Parathyroid adenoma (tissue), 2 donors: ENCODE measurements around the gene PPP3CB.
A peak's percentile ranks its signal among the peaks of the same experiment; 100 is the strongest.

Experiments
- H2AFZ ChIP-seq: fragments of 300-600 bp; sonication (generic); one replicate; pipeline ENCODE4 v1.7.0; 2017; ENCODE audit warnings: antibody characterized with exemption, mild to moderate bottlenecking
- H3K27ac ChIP-seq: fragments of 300-600 bp; sonication (generic); one replicate; pipeline ENCODE4 v1.7.0; 2017
- H3K27me3 ChIP-seq: fragments of 300-600 bp; sonication (generic); one replicate; pipeline ENCODE4 v1.7.0; 2017; ENCODE audit warnings: low read length; ENCODE audit not compliant: control insufficient read depth, insufficient read depth
- H3K36me3 ChIP-seq: fragments of 300-600 bp; sonication (generic); one replicate; pipeline ENCODE4 v1.7.0; 2017; ENCODE audit warnings: low read length; ENCODE audit not compliant: control insufficient read depth, insufficient read depth
- H3K4me1 ChIP-seq: fragments of 300-600 bp; sonication (generic); one replicate; pipeline ENCODE4 v1.7.0; 2017; ENCODE audit warnings: control low read depth
- H3K4me2 ChIP-seq: fragments of 300-600 bp; sonication (generic); one replicate; pipeline ENCODE4 v1.7.0; 2017; ENCODE audit warnings: low read length
- H3K4me3 ChIP-seq: fragments of 300-600 bp; sonication (generic); one replicate; pipeline ENCODE4 v1.7.0; 2017; ENCODE audit warnings: low read depth, low read length
- H3K79me2 ChIP-seq: fragments of 300-600 bp; sonication (generic); one replicate; pipeline ENCODE4 v1.7.0; 2017; ENCODE audit warnings: control low read depth
- H3K9ac ChIP-seq: fragments of 300-600 bp; sonication (generic); one replicate; pipeline ENCODE4 v1.7.0; 2017; ENCODE audit warnings: mild to moderate bottlenecking
- H3K9me3 ChIP-seq: fragments of 300-600 bp; sonication (generic); one replicate; pipeline ENCODE4 v1.7.0; 2017; ENCODE audit warnings: low read length; ENCODE audit not compliant: control insufficient read depth
- TF ChIP-seq, protein P1 (sequence below): fragments of 300-600 bp; sonication (generic); IDR thresholded peaks from one replicate; pipeline ENCODE4 v1.7.0; 2017; ENCODE audit warnings: antibody characterized with exemption, mild to moderate bottlenecking
- donor health status: primary hyperparathyroidism.

Gene PPP3CB

DNA sequence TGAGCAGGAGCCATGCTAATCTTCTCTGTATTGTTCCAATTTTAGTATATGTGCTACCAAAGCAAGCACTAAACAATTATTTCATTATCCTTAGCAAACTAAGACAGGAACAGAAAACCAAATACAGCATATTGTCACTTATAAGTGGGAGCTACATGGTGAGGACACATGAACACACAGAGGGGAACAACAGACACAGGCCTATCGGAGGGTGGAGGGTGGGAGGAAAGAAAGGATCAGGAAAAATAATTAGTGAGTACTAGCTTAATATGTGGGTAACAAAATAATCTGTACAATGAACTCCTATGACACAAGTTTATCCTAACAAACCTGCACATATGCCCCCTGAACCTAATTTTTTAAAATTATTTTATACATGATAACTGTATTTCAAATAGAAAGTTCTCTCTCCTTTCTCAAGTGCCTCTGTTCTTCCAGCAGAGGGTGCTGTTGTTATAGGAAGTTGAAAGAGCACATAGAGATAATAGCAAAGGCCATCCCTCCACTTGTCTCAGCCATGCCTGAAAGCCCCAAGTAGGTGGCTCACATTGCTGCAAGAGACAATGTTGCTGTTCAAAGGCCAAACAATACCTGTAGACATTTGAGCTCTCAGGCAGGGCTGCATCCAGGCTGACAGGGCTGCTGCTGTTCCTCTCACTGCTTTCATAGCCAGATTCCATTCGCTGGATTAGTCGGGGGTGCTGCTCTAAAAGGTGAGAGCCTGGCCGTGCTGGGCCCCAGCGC lies 33.4 kb upstream of the PPP3CB start:
- Histone ChIP-seq H3K9me3 (no peaks in the 10 kb centered on the region), H3K9ac (no peak overlapping the region), H3K27ac (no peak overlapping the region)

DNA sequence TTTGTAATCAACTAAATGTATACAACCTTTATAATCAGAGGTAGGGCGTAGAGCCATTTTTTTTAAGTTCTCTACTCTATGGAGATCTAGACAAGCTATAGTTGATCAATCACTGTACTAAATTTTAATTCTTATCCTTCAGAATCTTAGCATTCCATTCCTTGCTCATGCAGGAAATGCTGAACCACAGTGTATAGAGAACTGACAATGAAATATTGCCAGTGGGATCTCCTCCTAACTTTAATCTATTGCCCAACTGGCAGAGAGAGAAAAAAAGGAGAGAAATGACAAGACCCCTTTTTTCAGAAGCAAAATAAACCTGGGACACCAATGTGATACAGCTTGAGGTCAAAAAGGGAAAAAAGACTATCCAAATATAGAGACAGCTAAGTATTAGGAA lies 26.4 kb upstream of the PPP3CB start:
- no peak overlapping the region for H3K4me2 ChIP-seq
- no peak overlapping the region for H3K27ac ChIP-seq
- no peaks in the 10 kb centered on the region for H3K27me3 ChIP-seq
- no peaks in the 10 kb centered on the region for H3K36me3 ChIP-seq
- H3K4me1 ChIP-seq, result no peaks in the 10 kb centered on the region
- TF ChIP-seq, protein P1, sequence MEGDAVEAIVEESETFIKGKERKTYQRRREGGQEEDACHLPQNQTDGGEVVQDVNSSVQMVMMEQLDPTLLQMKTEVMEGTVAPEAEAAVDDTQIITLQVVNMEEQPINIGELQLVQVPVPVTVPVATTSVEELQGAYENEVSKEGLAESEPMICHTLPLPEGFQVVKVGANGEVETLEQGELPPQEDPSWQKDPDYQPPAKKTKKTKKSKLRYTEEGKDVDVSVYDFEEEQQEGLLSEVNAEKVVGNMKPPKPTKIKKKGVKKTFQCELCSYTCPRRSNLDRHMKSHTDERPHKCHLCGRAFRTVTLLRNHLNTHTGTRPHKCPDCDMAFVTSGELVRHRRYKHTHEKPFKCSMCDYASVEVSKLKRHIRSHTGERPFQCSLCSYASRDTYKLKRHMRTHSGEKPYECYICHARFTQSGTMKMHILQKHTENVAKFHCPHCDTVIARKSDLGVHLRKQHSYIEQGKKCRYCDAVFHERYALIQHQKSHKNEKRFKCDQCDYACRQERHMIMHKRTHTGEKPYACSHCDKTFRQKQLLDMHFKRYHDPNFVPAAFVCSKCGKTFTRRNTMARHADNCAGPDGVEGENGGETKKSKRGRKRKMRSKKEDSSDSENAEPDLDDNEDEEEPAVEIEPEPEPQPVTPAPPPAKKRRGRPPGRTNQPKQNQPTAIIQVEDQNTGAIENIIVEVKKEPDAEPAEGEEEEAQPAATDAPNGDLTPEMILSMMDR, result no peak
- no peaks in the 10 kb centered on the region for H3K9me3 ChIP-seq
- H2AFZ ChIP-seq, result no peak overlapping the region
- H3K79me2 ChIP-seq, result no peaks in the 10 kb centered on the region
- H3K9ac ChIP-seq, result no peak overlapping the region
- H3K4me3 ChIP-seq, result no peak overlapping the region

More for the DNA sequence above, 33.4 kb upstream of the PPP3CB start:
- TF ChIP-seq, protein P1, result peak; percentile 91
- H3K4me2 ChIP-seq, result no peak overlapping the region
- no peak overlapping the region for H2AFZ ChIP-seq
- H3K4me1 ChIP-seq, result no peaks in the 10 kb centered on the region
- H3K4me3 ChIP-seq, result no peak overlapping the region
- peaks cover 2% of the 10 kb centered on the region for H3K36me3 ChIP-seq
- H3K27me3 ChIP-seq, result no peaks in the 10 kb centered on the region
- H3K79me2 ChIP-seq, result no peaks in the 10 kb centered on the region

DNA sequence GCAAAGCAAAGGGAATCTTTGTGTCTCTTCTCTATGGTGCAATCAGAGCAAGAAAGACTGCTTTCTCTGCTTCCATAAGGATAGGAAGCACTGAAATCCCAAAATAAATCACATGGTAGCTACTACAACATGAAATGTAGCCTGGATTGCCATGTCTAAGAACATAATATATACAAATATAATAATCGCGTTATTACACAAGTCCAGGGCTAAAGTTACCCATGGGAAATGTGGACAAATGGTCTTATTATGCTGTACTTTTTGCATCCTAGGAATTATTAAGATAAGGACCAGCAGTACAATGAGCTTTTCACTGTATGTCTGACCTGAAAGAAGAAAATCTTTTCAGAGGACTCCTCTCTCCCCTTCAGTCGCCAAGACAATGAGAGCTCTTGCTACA lies 23.5 kb upstream of the PPP3CB start:
- Histone ChIP-seq H3K4me2 (no peak overlapping the region), H3K36me3 (no peaks in the 10 kb centered on the region), H3K9me3 (no peaks in the 10 kb centered on the region), H3K4me3 (no peak overlapping the region), H3K79me2 (no peaks in the 10 kb centered on the region), H3K27me3 (no peaks in the 10 kb centered on the region), H3K27ac (no peak overlapping the region), H3K4me1 (no peaks in the 10 kb centered on the region), H3K9ac (no peak overlapping the region), H2AFZ (no peak overlapping the region)
- TF ChIP-seq, protein P1, result no peak

DNA sequence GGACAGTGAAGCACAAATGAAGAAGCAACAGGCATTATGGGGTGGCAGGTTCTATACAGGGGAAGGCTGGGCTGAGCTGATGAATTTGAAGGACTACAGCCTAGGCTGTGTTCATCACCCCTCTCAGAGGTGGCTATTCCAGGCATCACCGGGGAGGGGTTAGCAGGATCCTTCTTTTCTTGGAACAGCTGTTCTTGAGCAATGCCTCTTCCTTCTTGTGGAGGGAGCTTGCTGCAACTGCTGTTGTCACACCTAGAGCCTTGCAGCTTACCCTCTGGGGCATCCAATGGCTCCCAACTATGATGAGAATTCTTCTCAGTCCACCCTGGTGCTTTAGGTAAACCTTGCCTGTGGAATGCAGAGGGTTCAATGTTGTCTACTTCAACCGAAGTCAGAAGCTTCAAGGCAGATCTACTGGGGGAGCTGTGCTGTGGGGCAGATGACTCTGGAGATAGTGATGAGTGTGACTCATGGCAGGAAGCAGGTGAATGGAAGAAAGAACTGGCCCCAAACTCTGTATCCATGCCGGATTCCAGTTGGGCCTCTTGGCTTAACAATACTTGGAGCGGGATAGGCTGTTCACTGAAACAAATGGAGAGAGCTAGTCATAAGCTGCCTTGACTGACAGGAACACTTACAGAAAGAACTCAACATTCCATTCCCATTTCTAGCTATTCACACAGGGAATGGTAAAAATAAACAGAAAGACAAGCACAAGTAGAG lies 21.5 kb upstream of the PPP3CB start:
- no peak overlapping the region for H2AFZ ChIP-seq
- no peaks in the 10 kb centered on the region for H3K79me2 ChIP-seq
- H3K9me3 ChIP-seq, result no peaks in the 10 kb centered on the region
- H3K27me3 ChIP-seq, result no peaks in the 10 kb centered on the region
- H3K4me1 ChIP-seq, result no peaks in the 10 kb centered on the region
- H3K27ac ChIP-seq, result no peak overlapping the region
- H3K36me3 ChIP-seq, result no peaks in the 10 kb centered on the region
- no peak overlapping the region for H3K4me2 ChIP-seq
- TF ChIP-seq, protein P1, result no peak
- H3K4me3 ChIP-seq, result no peak overlapping the region
- H3K9ac ChIP-seq, result no peak overlapping the region
